GM23338 (cell line): ENCODE results near the gene GATAD2A. TPM values are rescaled to one million over a fixed set of nuclear protein-coding genes. Genes with fewer than 3 reads are reported as not detected.

Source experiments
- ATAC-seq: fragments of 200-7000 bp; cut with Tn5 transposase; 3 replicates; pipeline ENCODE4 v1.9.1; 2020
- DNase-seq: peaks from one replicate; pipeline ENCODE4 v3.0.0-alpha.2; 2015; ENCODE audit warnings: low spot score
- H2AFZ ChIP-seq: fragments of 200-600 bp; sonication (generic); 2 replicates; pipeline ENCODE4 v1.8.0; 2016; ENCODE audit warnings: antibody characterized with exemption, mild to moderate bottlenecking, moderate library complexity
- H3F3A ChIP-seq: fragments of 200-600 bp; sonication (generic); replicated peaks from 2 replicates; pipeline ENCODE4 v1.8.0; 2017; ENCODE audit warnings: antibody characterized with exemption, mixed run types, low read depth
- H3K27ac ChIP-seq: fragments of 200-600 bp; sonication (generic); 2 replicates; pipeline ENCODE4 v1.6.1; 2016; ENCODE audit warnings: low read depth
- H3K27me3 ChIP-seq: fragments of 200-600 bp; sonication (generic); 2 replicates; pipeline ENCODE4 v1.8.0; 2016; ENCODE audit warnings: mild to moderate bottlenecking, mixed run types, moderate library complexity; ENCODE audit not compliant: insufficient read depth
- H3K36me3 ChIP-seq: fragments of 200-600 bp; sonication (generic); 2 replicates; pipeline ENCODE4 v1.8.0; 2016; ENCODE audit warnings: mild to moderate bottlenecking; ENCODE audit not compliant: insufficient read depth
- H3K4me1 ChIP-seq: fragments of 200-600 bp; sonication (generic); 2 replicates; pipeline ENCODE4 v1.8.0; 2016; ENCODE audit warnings: mild to moderate bottlenecking, moderate library complexity; ENCODE audit not compliant: insufficient read depth
- H3K4me2 ChIP-seq: fragments of 200-600 bp; sonication (generic); 2 replicates; pipeline ENCODE4 v1.7.1; 2017; ENCODE audit warnings: mixed run types
- H3K4me3 ChIP-seq: fragments of 200-600 bp; sonication (generic); 2 replicates; pipeline ENCODE4 v1.6.1; 2016; ENCODE audit warnings: mixed run types
- H3K79me2 ChIP-seq: fragments of 200-600 bp; sonication (generic); replicated peaks from 2 replicates; pipeline ENCODE4 v1.8.0; 2017; ENCODE audit warnings: mild to moderate bottlenecking; ENCODE audit not compliant: insufficient read depth
- H3K9me2 ChIP-seq: fragments of 200-600 bp; sonication (generic); 2 replicates; pipeline ENCODE4 v1.8.0; 2017; ENCODE audit not compliant: insufficient read depth
- H4K20me1 ChIP-seq: fragments of 200-600 bp; sonication (generic); replicated peaks from 2 replicates; pipeline ENCODE4 v1.8.0; 2017; ENCODE audit warnings: mild to moderate bottlenecking; ENCODE audit not compliant: insufficient read depth
- H3K27ac Mint-ChIP-seq: 2 replicates; pipeline ENCODE4 v1.8.0; 2020; ENCODE audit warnings: inconsistent platforms, mild to moderate bottlenecking, moderate library complexity, mixed read lengths
- H3K27me3 Mint-ChIP-seq: 3 replicates; pipeline ENCODE4 v1.8.0; 2022; ENCODE audit warnings: low read depth, mild to moderate bottlenecking, moderate library complexity, mixed read lengths, inconsistent platforms; ENCODE audit not compliant: insufficient read depth, poor library complexity
- H3K36me3 Mint-ChIP-seq: 3 replicates; pipeline ENCODE4 v1.8.0; 2021; ENCODE audit warnings: low read depth, mild to moderate bottlenecking, inconsistent platforms, moderate library complexity, mixed read lengths
- H3K4me1 Mint-ChIP-seq: 3 replicates; pipeline ENCODE4 v1.8.0; 2020; ENCODE audit warnings: mild to moderate bottlenecking, inconsistent platforms, mixed read lengths
- H3K4me3 Mint-ChIP-seq: 3 replicates; pipeline ENCODE4 v1.8.0; 2021; ENCODE audit warnings: moderate library complexity, mild to moderate bottlenecking, inconsistent platforms, mixed read lengths
- H3K9me3 Mint-ChIP-seq: 3 replicates; pipeline ENCODE4 v1.8.0; 2020; ENCODE audit warnings: moderate library complexity, mild to moderate bottlenecking, inconsistent platforms, mixed read lengths
- polyA plus RNA-seq: library from polyadenylated mRNA; unstranded; fragments of >200 nt; fragmentation: Nextera tagmentation; extraction: Ambion mirVana; gene quantifications from 2 replicates; pipeline ENCODE4 v1.2.1, GENCODE V29; 2016
- total RNA-seq: library from RNA; depleted of rRNA; stranded (reverse); fragments of >200 nt; shearing (Covaris generic); gene quantifications from 2 replicates; pipeline ENCODE4 v1.2.3, GENCODE V29; 2014
- TF ChIP-seq, protein P1 (sequence below): fragments of 250-450 bp; sonication (Bioruptor Pico); IDR thresholded peaks from 2 replicates; pipeline ENCODE4 v1.5.0; 2020; ENCODE audit warnings: mild to moderate bottlenecking, moderate library complexity
- TF ChIP-seq, protein P2 (sequence below): IDR thresholded peaks from one replicate; pipeline ENCODE4 v1.6.1; 2018; ENCODE audit warnings: antibody characterized with exemption; ENCODE audit not compliant: unreplicated experiment

The GATAD2A gene
- total and polyA plus RNA-seq, 2 experiments from 2014 or later: 40.0 to 151 TPM

DNA sequence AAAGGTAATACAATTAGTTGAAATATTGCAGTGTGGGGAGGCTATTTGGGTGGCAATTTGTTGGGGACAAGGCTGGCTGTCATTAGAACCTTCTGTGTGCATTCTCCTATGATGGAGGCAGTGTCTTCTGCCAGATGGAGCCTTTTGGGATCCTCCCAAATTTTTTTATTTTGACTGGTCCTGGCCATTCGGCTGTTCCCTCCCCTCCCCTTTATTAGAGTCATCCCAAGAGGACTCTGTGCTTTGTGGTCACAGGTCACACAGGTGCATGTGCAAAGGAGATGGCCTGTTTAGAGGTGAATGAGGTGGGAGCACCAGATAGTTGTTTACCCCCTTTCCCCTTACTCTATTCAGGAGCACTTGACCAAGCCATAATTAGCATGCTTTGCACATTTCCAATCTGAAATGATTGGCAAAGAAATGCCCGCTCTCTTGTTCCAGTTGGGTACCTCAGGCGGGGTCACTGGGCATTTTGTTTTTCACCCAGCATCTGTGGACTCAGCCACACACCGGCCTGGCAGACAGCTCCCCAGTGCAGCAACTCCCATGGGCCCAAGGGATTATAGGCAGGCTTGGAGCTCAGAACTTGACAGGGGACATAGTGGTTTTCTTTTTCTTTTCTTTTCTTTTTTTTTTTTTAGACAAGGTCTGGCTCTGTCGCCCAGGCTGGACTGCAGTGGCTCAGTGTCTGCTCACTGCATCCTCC lies 19.8 kb downstream of the GATAD2A start:
- Histone ChIP-seq H4K20me1 (peaks cover 89% of the 10 kb centered on the region), H3K4me1 (peaks cover 33% of the 10 kb centered on the region), H3K27ac (no peak overlapping the region), H2AFZ (no peak overlapping the region), H3K79me2 (peaks cover 100% of the 10 kb centered on the region), H3K36me3 (no peaks in the 10 kb centered on the region), H3K4me3 (no peak overlapping the region), H3F3A (0 out of 2 replicates have a peak, but pooled peaks cover 8% of the 10 kb centered on the region), H3K27me3 (no peaks in the 10 kb centered on the region), H3K9me2 (no peaks in the 10 kb centered on the region), H3K4me2 (0 out of 2 replicates have a peak overlapping the region, but pooled peaks have one; percentile 26)
- ATAC-seq (no peak), DNase-seq (no peak)
- Mint-ChIP-seq H3K9me3 (no peaks in the 10 kb centered on the region), H3K36me3 (peaks cover 10% of the 10 kb centered on the region; the same call in 2 of the 3 replicates), H3K27me3 (peaks cover 13% of the 10 kb centered on the region), H3K4me1 (peaks cover 51% of the 10 kb centered on the region), H3K4me3 (no peak overlapping the region), H3K27ac (no peak overlapping the region)
- TF ChIP-seq, protein P1, sequence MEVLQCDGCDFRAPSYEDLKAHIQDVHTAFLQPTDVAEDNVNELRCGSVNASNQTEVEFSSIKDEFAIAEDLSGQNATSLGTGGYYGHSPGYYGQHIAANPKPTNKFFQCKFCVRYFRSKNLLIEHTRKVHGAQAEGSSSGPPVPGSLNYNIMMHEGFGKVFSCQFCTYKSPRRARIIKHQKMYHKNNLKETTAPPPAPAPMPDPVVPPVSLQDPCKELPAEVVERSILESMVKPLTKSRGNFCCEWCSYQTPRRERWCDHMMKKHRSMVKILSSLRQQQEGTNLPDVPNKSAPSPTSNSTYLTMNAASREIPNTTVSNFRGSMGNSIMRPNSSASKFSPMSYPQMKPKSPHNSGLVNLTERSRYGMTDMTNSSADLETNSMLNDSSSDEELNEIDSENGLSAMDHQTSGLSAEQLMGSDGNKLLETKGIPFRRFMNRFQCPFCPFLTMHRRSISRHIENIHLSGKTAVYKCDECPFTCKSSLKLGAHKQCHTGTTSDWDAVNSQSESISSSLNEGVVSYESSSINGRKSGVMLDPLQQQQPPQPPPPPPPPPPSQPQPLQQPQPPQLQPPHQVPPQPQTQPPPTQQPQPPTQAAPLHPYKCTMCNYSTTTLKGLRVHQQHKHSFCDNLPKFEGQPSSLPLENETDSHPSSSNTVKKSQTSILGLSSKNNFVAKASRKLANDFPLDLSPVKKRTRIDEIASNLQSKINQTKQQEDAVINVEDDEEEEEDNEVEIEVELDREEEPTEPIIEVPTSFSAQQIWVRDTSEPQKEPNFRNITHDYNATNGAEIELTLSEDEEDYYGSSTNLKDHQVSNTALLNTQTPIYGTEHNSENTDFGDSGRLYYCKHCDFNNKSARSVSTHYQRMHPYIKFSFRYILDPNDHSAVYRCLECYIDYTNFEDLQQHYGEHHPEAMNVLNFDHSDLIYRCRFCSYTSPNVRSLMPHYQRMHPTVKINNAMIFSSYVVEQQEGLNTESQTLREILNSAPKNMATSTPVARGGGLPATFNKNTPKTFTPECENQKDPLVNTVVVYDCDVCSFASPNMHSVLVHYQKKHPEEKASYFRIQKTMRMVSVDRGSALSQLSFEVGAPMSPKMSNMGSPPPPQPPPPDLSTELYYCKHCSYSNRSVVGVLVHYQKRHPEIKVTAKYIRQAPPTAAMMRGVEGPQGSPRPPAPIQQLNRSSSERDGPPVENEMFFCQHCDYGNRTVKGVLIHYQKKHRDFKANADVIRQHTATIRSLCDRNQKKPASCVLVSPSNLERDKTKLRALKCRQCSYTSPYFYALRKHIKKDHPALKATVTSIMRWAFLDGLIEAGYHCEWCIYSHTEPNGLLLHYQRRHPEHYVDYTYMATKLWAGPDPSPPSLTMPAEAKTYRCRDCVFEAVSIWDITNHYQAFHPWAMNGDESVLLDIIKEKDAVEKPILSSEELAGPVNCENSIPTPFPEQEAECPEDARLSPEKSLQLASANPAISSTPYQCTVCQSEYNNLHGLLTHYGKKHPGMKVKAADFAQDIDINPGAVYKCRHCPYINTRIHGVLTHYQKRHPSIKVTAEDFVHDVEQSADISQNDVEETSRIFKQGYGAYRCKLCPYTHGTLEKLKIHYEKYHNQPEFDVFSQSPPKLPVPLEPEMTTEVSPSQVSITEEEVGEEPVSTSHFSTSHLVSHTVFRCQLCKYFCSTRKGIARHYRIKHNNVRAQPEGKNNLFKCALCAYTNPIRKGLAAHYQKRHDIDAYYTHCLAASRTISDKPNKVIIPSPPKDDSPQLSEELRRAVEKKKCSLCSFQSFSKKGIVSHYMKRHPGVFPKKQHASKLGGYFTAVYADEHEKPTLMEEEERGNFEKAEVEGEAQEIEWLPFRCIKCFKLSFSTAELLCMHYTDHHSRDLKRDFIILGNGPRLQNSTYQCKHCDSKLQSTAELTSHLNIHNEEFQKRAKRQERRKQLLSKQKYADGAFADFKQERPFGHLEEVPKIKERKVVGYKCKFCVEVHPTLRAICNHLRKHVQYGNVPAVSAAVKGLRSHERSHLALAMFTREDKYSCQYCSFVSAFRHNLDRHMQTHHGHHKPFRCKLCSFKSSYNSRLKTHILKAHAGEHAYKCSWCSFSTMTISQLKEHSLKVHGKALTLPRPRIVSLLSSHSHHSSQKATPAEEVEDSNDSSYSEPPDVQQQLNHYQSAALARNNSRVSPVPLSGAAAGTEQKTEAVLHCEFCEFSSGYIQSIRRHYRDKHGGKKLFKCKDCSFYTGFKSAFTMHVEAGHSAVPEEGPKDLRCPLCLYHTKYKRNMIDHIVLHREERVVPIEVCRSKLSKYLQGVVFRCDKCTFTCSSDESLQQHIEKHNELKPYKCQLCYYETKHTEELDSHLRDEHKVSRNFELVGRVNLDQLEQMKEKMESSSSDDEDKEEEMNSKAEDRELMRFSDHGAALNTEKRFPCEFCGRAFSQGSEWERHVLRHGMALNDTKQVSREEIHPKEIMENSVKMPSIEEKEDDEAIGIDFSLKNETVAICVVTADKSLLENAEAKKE (CRISPR knock-in tag): no peak
- TF ChIP-seq, protein P2, sequence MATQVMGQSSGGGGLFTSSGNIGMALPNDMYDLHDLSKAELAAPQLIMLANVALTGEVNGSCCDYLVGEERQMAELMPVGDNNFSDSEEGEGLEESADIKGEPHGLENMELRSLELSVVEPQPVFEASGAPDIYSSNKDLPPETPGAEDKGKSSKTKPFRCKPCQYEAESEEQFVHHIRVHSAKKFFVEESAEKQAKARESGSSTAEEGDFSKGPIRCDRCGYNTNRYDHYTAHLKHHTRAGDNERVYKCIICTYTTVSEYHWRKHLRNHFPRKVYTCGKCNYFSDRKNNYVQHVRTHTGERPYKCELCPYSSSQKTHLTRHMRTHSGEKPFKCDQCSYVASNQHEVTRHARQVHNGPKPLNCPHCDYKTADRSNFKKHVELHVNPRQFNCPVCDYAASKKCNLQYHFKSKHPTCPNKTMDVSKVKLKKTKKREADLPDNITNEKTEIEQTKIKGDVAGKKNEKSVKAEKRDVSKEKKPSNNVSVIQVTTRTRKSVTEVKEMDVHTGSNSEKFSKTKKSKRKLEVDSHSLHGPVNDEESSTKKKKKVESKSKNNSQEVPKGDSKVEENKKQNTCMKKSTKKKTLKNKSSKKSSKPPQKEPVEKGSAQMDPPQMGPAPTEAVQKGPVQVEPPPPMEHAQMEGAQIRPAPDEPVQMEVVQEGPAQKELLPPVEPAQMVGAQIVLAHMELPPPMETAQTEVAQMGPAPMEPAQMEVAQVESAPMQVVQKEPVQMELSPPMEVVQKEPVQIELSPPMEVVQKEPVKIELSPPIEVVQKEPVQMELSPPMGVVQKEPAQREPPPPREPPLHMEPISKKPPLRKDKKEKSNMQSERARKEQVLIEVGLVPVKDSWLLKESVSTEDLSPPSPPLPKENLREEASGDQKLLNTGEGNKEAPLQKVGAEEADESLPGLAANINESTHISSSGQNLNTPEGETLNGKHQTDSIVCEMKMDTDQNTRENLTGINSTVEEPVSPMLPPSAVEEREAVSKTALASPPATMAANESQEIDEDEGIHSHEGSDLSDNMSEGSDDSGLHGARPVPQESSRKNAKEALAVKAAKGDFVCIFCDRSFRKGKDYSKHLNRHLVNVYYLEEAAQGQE: no peak
